SK-N-SH treated with all-trans-retinoic acid at 6 μM for 48 hours (cell line): ENCODE data around the gene SSUH2.

Experiments
- ARNTL ChIP-seq: fragments of 450-650 bp; formaldehyde crosslinking; IDR thresholded peaks from 2 replicates; pipeline ENCODE4 v1.5.0; 2020; ENCODE audit warnings: low read depth, mild to moderate bottlenecking, moderate library complexity, borderline replicate concordance
- OSR1 ChIP-seq: fragments of 250-450 bp; sonication (Bioruptor Pico); IDR thresholded peaks from 2 replicates; pipeline ENCODE4 v1.8.0; 2022; ENCODE audit warnings: moderate library complexity, mild to moderate bottlenecking, inconsistent platforms
- RARB ChIP-seq: fragments of 250-450 bp; sonication (Bioruptor Pico); IDR thresholded peaks from 2 replicates; pipeline ENCODE4 v1.8.0; 2021; ENCODE audit warnings: mild to moderate bottlenecking, moderate library complexity
- ZFP3 ChIP-seq: fragments of 250-450 bp; sonication (Bioruptor Pico); IDR thresholded peaks from 2 replicates; pipeline ENCODE4 v1.5.0; 2020; ENCODE audit warnings: mild to moderate bottlenecking, moderate library complexity
- TF ChIP-seq, protein P1 (sequence below): fragments of 250-450 bp; sonication (Bioruptor Pico); IDR thresholded peaks from 2 replicates; pipeline ENCODE4 v1.5.1; 2020; ENCODE audit warnings: low read depth, mild to moderate bottlenecking, moderate library complexity
- TF ChIP-seq, protein P2 (sequence below): fragments of 250-450 bp; sonication (Bioruptor Pico); IDR thresholded peaks from 2 replicates; pipeline ENCODE4 v1.8.0; 2020; ENCODE audit warnings: mild to moderate bottlenecking, moderate library complexity, borderline replicate concordance

DNA sequence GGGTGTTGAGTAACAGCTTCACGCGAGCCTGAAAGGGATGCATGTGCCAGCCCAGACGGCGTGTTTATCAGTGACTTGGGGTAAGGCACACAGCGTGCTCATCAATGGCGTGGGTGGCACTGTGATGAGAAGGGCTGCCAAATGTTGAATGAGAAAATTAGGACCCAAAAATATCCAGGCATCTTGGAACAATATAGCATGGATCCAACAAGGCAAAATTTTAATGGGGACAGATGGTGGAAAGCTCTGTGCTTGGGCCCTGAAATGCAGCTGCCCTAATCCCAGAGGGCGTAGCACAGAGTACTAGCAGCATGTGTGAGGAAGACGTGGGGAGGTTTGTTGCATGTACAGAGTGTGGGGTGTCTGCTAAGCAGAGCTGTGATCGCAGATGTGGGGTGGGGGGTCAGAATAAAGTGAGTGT, 48.9 kb downstream of the SSUH2 start:
- no peak for TF ChIP-seq ARNTL (CRISPR knock-in tag)
- TF ChIP-seq, protein P1, sequence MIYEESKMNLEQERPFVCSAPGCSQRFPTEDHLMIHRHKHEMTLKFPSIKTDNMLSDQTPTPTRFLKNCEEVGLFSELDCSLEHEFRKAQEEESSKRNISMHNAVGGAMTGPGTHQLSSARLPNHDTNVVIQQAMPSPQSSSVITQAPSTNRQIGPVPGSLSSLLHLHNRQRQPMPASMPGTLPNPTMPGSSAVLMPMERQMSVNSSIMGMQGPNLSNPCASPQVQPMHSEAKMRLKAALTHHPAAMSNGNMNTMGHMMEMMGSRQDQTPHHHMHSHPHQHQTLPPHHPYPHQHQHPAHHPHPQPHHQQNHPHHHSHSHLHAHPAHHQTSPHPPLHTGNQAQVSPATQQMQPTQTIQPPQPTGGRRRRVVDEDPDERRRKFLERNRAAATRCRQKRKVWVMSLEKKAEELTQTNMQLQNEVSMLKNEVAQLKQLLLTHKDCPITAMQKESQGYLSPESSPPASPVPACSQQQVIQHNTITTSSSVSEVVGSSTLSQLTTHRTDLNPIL (CRISPR knock-in tag): no peak
- TF ChIP-seq, protein P2, sequence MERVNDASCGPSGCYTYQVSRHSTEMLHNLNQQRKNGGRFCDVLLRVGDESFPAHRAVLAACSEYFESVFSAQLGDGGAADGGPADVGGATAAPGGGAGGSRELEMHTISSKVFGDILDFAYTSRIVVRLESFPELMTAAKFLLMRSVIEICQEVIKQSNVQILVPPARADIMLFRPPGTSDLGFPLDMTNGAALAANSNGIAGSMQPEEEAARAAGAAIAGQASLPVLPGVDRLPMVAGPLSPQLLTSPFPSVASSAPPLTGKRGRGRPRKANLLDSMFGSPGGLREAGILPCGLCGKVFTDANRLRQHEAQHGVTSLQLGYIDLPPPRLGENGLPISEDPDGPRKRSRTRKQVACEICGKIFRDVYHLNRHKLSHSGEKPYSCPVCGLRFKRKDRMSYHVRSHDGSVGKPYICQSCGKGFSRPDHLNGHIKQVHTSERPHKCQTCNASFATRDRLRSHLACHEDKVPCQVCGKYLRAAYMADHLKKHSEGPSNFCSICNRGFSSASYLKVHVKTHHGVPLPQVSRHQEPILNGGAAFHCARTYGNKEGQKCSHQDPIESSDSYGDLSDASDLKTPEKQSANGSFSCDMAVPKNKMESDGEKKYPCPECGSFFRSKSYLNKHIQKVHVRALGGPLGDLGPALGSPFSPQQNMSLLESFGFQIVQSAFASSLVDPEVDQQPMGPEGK (CRISPR knock-in tag): no peak
- TF ChIP-seq RARB (CRISPR knock-in tag): no peak
- no peak for TF ChIP-seq ZFP3
- no peak for TF ChIP-seq OSR1 (CRISPR knock-in tag)
